HG02763 (cell line): ENCODE results near the gene ABHD1.
"Not testable (repeated sequence)": the region's sequence is repeated elsewhere in the genome, so short reads cannot be mapped to it uniquely, and the experiment has no call there.

Experiments used
- ATAC-seq: cut with Tn5 transposase; IDR thresholded peaks from one replicate; pipeline ENCODE4 v1.9.1; 2021; ENCODE audit warnings: mild to moderate bottlenecking, moderate library complexity; ENCODE audit not compliant: unreplicated experiment

ABHD1 gene

GRCh38 chr2:27162151-27163121, 38.8 kb downstream of the ABHD1 start:
- ATAC-seq: no peak

DNA sequence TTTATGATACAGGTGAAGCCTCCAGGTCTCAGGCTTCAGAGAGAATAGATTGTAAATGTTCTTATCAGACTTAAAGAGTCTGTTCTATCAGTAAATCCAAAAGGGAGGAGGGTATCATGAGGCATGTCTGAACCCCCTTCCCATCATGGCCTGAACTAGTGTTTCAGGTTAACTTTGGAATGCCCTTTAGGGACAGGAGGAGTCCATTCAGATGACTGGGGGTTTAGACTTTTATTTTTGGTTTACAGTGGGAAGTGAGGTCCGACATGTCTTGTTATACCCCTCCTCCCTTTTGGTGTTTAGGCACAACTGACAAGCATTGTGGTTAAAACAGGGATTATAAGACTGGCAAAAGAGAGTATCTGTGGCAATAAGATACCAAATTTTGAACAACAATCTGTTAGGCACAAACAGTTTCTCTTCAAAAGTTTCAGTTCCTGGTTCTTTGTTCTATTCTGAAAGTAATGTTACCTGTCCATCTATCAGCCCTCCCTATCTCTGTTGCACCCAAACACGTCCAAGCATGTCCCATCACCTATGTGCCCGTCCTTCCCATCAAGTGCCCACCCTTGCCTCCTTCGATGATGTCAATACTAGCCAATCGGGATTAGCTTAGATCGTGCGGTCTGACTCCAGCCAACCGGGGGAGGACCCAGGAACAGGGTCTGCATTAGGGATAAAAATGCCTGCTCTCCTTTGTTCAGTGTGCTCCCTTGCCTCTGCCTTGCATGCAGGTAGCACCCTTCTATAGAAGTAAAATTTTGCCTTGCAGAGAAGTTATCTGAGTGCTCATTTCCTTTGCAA, 41.5 kb downstream of the ABHD1 start:
- no peak for ATAC-seq

DNA sequence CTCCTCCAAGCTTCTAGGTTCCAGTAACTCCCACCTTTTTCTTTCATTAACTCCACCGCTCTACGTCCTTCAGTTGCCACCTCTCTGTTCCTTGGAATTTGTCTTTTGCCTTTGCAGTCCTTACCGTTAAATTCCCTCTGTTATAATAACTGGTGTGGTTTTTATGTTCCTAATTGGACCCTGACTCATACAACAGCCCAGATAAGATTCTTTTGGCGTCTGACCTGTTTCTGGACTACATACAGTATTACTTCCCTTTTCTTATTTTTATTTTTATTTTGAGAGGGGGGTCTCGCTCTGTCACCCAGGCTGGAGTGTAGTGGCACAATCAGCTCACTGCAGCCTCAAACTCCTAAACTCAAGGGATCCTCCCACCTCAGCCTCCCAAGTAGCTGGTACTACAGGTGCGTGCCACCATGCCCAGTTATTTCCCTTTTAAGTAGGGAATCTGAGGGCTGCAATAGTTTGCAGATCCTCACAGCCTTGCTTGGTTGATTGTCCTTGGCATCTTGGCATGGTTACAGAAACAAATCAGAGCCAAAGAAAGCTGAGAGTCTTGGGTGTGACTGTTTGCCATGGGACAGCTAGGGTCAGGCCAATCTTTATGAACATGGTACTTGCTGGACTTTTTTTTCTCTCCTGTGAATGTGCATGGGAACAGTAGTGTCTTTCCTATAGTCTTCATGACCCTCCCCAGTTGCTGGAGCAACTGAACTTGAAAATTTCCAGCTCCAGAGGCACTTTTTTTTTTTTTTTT, 47.1 kb downstream of the ABHD1 start:
- ATAC-seq: no peak

- no peak for ATAC-seq
Observed at GRCh38 chr2:27171351-27171848, 47.8 kb downstream of the ABHD1 start.

DNA sequence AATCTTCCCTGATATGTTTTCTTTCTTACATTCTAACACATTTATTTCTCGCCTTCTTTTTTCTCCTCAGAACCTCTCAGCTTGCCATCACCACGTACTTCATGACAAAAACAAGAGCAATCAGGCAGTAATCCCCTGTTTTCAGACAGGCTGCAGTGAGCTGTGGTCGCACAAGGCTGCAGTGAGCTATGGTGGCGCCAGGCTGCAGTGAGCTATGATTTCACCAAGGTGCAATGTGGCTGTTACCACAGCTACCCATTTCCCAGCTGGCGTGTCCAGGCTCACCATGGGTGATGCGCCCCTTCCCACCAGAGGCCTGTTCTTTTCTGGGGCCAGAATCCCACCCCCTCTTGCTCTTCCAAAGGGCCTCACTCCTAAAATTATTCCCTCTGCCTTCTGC, 51.0 kb downstream of the ABHD1 start:
- no peak for ATAC-seq

GRCh38 chr2:27175330-27175729, 51.7 kb downstream of the ABHD1 start:
- ATAC-seq: no peak

DNA sequence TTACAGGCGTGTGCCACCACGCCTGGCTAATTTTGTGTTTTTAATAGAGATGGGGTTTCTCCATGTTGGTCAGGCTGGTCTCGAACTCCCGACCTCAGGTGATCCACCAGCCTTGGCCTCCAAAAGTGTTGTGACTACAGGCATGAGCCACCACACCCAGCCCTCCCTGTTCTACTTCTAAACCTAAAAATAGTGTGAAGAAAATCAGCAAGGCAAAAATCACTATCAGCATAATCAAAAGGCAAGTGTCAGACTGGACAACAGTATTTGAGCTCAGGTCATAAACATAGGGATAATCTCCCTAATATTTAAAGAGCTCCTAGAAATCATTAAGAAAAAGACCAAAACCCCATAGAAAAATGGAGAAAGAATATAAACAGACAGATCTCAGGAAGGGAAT, 52.2 kb downstream of the ABHD1 start:
- not testable (repeated sequence) for ATAC-seq

GRCh38 chr2:27177441-27178351, 54.1 kb downstream of the ABHD1 start:
- ATAC-seq: no peak

GRCh38 chr2:27178469-27178868, 54.9 kb downstream of the ABHD1 start:
- ATAC-seq: no peak

GRCh38 chr2:27179344-27180000, 55.9 kb downstream of the ABHD1 start:
- ATAC-seq: no peak
